ENCODE data around the gene TGFB1. TPM values are rescaled to one million over a fixed set of nuclear protein-coding genes. Genes with fewer than 3 reads are reported as not detected.

TGFB1 gene
- polyA plus RNA-seq, 1 donor from 2014 or later, result not detected

Small RNA genes within 50 kb of the gene (small RNA-seq; reads per million reads assigned to genes)
- 0 reads per million in 3 experiments for gene RN7SL34P

Other genes starting within 250 kb of the TGFB1 start
- gene CYP2F1, start 239.5 kb downstream of the TGFB1 start, polyA plus RNA-seq, result not detected in 2 replicates
- not detected in 2 replicates for gene CYP2S1, start 160.7 kb downstream of the TGFB1 start, polyA plus RNA-seq
- 0.10 TPM in 1 of 2 replicates, not detected in the other for gene AXL, start 134.7 kb downstream of the TGFB1 start, polyA plus RNA-seq
- 34.6 and 38.3 TPM in 2 replicates for gene HNRNPUL1, start 89.5 kb downstream of the TGFB1 start, polyA plus RNA-seq
- 4.9 and 5.5 TPM in 2 replicates for gene CCDC97, start 43.8 kb downstream of the TGFB1 start, polyA plus RNA-seq
- gene B9D2, start 10.2 kb upstream of the TGFB1 start, polyA plus RNA-seq, result 13.2 and 15.9 TPM in 2 replicates
- gene TMEM91, start 22.6 kb upstream of the TGFB1 start, polyA plus RNA-seq, result 22.1 and 24.4 TPM in 2 replicates
- 42.0 and 45.2 TPM in 2 replicates for gene EXOSC5, start 43.4 kb upstream of the TGFB1 start, polyA plus RNA-seq
- 51.2 and 51.9 TPM in 2 replicates for gene BCKDHA, start 43.9 kb upstream of the TGFB1 start, polyA plus RNA-seq
- not detected in 2 replicates for gene B3GNT8, start 73.5 kb upstream of the TGFB1 start, polyA plus RNA-seq
- gene DMAC2, start 86.0 kb upstream of the TGFB1 start, polyA plus RNA-seq, result 59.8 and 62.2 TPM in 2 replicates
- gene ERICH4, start 89.2 kb upstream of the TGFB1 start, polyA plus RNA-seq, result not detected in 2 replicates
- gene CEACAM21, start 222.2 kb upstream of the TGFB1 start, polyA plus RNA-seq, result 0.90 and 2.9 TPM in 2 replicates

Measured in neural cell (in vitro differentiated cells).